HepG2 (cell line): Measurements from ENCODE around the gene PARN. TPM values are rescaled to one million over a fixed set of nuclear protein-coding genes. Genes with fewer than 3 reads are reported as not detected.

ENCODE experiments used
- CREB1 ChIP-seq, 2 experiments: fragments of 450-650 bp in 1 of 2; IDR thresholded peaks; 2 replicates each; pipeline ENCODE4 v1.6.1; 2016 to 2017; ENCODE audit warnings: control low read depth in 1 of 2, mild to moderate bottlenecking in 1 of 2, missing compliant biosample characterization in 1 of 2, missing genetic modification characterization in 1 of 2
- FOXJ3 ChIP-seq: sonication (generic); formaldehyde crosslinking; IDR thresholded peaks from 2 replicates; pipeline ENCODE4 v1.4.0; 2020; ENCODE audit warnings: missing genetic modification reagents, mild to moderate bottlenecking, borderline replicate concordance
- HNRNPH1 ChIP-seq: fragments of 200-400 bp; formaldehyde crosslinking; optimal IDR thresholded peaks from 2 replicates; pipeline ENCODE3; 2017; ENCODE audit warnings: mild to moderate bottlenecking, low read depth, low read length
- MED13 ChIP-seq: sonication (generic); formaldehyde crosslinking; IDR thresholded peaks from 2 replicates; pipeline ENCODE4 v1.5.0; 2020; ENCODE audit warnings: missing genetic modification reagents
- MIER3 ChIP-seq: IDR thresholded peaks from 2 replicates; pipeline ENCODE4 v1.6.1; 2016; ENCODE audit warnings: missing compliant biosample characterization, borderline replicate concordance
- NRL ChIP-seq: sonication (generic); formaldehyde crosslinking; IDR thresholded peaks from 2 replicates; pipeline ENCODE4 v1.5.0; 2020; ENCODE audit warnings: missing genetic modification reagents, mild to moderate bottlenecking, moderate library complexity, borderline replicate concordance
- PRPF4 ChIP-seq: fragments of 200-400 bp; formaldehyde crosslinking; IDR thresholded peaks from 2 replicates; pipeline ENCODE4 v1.6.1; 2016; ENCODE audit warnings: low read length, low read depth; ENCODE audit not compliant: poor library complexity, severe bottlenecking
- RFX3 ChIP-seq: IDR thresholded peaks from 2 replicates; pipeline ENCODE4 v1.6.1; 2016; ENCODE audit warnings: missing biosample characterization, missing genetic modification reagents
- SKIL ChIP-seq: sonication (generic); formaldehyde crosslinking; IDR thresholded peaks from 2 replicates; pipeline ENCODE4 v1.8.0; 2022; ENCODE audit warnings: missing genetic modification reagents, mild to moderate bottlenecking, moderate library complexity, borderline replicate concordance
- YY1 ChIP-seq: IDR thresholded peaks from 2 replicates; pipeline ENCODE4 v1.6.1; 2011; ENCODE audit warnings: low read length, low read depth, moderate library complexity, mild to moderate bottlenecking; ENCODE audit not compliant: insufficient read depth, insufficient replicate concordance
- ZC3H13 ChIP-seq: sonication (generic); formaldehyde crosslinking; IDR thresholded peaks from 2 replicates; pipeline ENCODE4 v1.8.1; 2023; ENCODE audit warnings: mild to moderate bottlenecking, missing genetic modification reagents, moderate library complexity
- ZMAT3 ChIP-seq: sonication (generic); formaldehyde crosslinking; conservative IDR thresholded peaks from 2 replicates; pipeline ENCODE4 v1.7.0; 2021; ENCODE audit warnings: missing genetic modification reagents
- ZNF276 ChIP-seq: sonication (generic); formaldehyde crosslinking; IDR thresholded peaks from 2 replicates; pipeline ENCODE4 v1.4.0; 2020; ENCODE audit warnings: mild to moderate bottlenecking, low read depth, missing genetic modification reagents
- ZNF558 ChIP-seq: sonication (generic); formaldehyde crosslinking; IDR thresholded peaks from 2 replicates; pipeline ENCODE4 v1.9.0; 2022; ENCODE audit warnings: mild to moderate bottlenecking, missing genetic modification reagents, borderline replicate concordance
- ZNF567 ChIP-seq: sonication (generic); formaldehyde crosslinking; IDR thresholded peaks from 2 replicates; pipeline ENCODE4 v1.8.1; 2023; ENCODE audit warnings: mild to moderate bottlenecking, missing genetic modification reagents, borderline replicate concordance
- ZNF691 ChIP-seq: sonication (generic); formaldehyde crosslinking; IDR thresholded peaks from 2 replicates; pipeline ENCODE4 v1.4.0; 2020; ENCODE audit warnings: missing genetic modification reagents, low read depth, mild to moderate bottlenecking, borderline replicate concordance
- ZNF766 ChIP-seq: sonication (generic); formaldehyde crosslinking; IDR thresholded peaks from 2 replicates; pipeline ENCODE4 v1.5.0; 2020; ENCODE audit warnings: missing genetic modification reagents, borderline replicate concordance
- polyA plus RNA-seq, 8 experiments: library from polyadenylated mRNA; depleted of rRNA in 3 of 8; stranded (reverse) in 7 of 8; unstranded in 1 of 8; fragments of >200 nt; fragmentation: Illumina TruSeq in 4 of 8; extraction: Trizol in 4 of 8; gene quantifications; 2 replicates each; pipeline versions ENCODE4 v1.2.1 to v1.2.3, GENCODE V29; 2011 to 2016; ENCODE audit warnings: low read depth in 4 of 8, missing spikeins in 1 of 8, mixed read lengths in 1 of 8; ENCODE audit not compliant: insufficient read depth in 1 of 8
- total RNA-seq, 5 experiments: library from RNA; depleted of rRNA; stranded (reverse); fragments of >200 nt; fragmentation: Illumina TruSeq; extraction: Trizol; gene quantifications; 2 replicates each; pipeline ENCODE4 v1.2.3, GENCODE V29; 2016; ENCODE audit warnings: low read depth in 1 of 5
- TF ChIP-seq, protein P1 (sequence below): sonication (generic); formaldehyde crosslinking; IDR thresholded peaks from 2 replicates; pipeline ENCODE4 v1.4.0; 2020; ENCODE audit warnings: missing genetic modification reagents
- TF ChIP-seq, protein P2 (sequence below): sonication (generic); formaldehyde crosslinking; IDR thresholded peaks from 2 replicates; pipeline ENCODE4 v1.5.0; 2020; ENCODE audit warnings: missing genetic modification reagents

PARN gene
- total and polyA plus RNA-seq, 2 of the 13 experiments (the other 11 are each of a cell fraction or from before 2014, with no cell fraction given): 13.3 to 47.6 TPM

DNA sequence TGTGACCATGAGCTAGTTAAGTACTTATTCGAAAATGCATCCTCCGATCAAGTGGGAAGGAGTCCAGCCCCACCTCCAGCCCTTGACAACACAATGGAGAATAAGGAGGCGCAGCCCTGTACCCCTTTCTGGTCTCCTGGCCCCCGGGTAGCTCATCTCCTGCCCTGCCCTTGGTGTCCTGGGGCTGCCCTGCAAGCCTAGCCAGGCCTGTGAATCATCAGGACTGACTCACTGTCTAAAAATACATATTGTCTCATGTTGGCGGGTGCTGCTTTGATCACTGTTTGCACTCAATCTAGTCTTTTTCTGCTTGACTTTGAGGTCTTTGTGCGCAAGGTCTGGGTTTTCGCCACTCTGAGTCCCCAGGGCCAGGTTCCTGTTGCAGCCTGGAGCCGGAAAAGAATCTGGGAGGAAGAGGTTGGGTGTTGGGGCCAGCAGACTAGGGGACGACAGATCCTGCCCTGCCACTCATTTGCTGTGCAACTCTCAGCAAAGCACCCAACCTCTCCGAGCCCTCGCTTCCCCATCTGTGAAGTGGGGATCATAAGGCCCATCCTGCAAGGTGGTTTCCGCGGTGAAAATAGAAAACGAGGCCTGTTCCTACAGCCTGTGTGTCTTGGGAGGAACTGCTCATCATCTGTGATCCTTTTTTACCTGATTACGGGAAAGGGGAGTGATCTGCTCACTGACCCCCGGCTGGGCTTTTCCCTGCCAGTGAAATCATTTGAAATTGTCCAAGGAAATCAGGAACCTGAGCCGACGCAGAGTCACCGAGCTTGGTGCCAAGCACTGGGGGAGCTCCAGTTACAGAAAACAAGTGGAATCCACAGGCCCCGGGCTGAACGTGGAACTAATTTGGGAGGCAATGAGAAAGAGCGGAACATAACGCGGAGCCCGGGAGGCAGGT, 230.4 kb downstream of the PARN start (continued):
- TF ChIP-seq ZNF691 (CRISPR knock-in tag): peak; percentile 87; the same call in 1 of the 2 replicates
- peak; percentile 78 for TF ChIP-seq NRL
- peak; percentile 39 for TF ChIP-seq HNRNPH1
- TF ChIP-seq RFX3 (CRISPR knock-in tag): no peak
- TF ChIP-seq, protein P1, sequence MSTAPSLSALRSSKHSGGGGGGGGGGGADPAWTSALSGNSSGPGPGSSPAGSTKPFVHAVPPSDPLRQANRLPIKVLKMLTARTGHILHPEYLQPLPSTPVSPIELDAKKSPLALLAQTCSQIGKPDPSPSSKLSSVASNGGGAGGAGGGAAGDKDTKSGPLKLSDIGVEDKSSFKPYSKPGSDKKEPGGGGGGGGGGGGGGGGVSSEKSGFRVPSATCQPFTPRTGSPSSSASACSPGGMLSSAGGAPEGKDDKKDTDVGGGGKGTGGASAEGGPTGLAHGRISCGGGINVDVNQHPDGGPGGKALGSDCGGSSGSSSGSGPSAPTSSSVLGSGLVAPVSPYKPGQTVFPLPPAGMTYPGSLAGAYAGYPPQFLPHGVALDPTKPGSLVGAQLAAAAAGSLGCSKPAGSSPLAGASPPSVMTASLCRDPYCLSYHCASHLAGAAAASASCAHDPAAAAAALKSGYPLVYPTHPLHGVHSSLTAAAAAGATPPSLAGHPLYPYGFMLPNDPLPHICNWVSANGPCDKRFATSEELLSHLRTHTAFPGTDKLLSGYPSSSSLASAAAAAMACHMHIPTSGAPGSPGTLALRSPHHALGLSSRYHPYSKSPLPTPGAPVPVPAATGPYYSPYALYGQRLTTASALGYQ (CRISPR knock-in tag): peak; percentile 93
- peak; percentile 97 for TF ChIP-seq SKIL (CRISPR knock-in tag)
- TF ChIP-seq ZNF276 (CRISPR knock-in tag): 0 out of 2 replicates have a peak, but pooled peaks have one; percentile 26
- no peak; the same call in 1 of the 2 replicates for TF ChIP-seq ZNF766 (CRISPR knock-in tag)
- TF ChIP-seq PRPF4: no peak
- peak; percentile 76 for TF ChIP-seq FOXJ3 (CRISPR knock-in tag)
- TF ChIP-seq, protein P2, sequence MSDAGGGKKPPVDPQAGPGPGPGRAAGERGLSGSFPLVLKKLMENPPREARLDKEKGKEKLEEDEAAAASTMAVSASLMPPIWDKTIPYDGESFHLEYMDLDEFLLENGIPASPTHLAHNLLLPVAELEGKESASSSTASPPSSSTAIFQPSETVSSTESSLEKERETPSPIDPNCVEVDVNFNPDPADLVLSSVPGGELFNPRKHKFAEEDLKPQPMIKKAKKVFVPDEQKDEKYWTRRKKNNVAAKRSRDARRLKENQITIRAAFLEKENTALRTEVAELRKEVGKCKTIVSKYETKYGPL: peak; percentile 61; the same call in 1 of the 2 replicates
- peak; percentile 44 for TF ChIP-seq CREB1 (IDR thresholded peaks at IDR 0.05)
- TF ChIP-seq CREB1 (CRISPR knock-in tag; IDR thresholded peaks at IDR 0.05): peak; percentile 50; the same call in 1 of the 2 replicates
- TF ChIP-seq ZMAT3 (CRISPR knock-in tag): peak; percentile 77; the same call in 1 of the 2 replicates
- TF ChIP-seq ZC3H13: peak; percentile 49; the same call in 1 of the 2 replicates
- no peak for TF ChIP-seq YY1
- TF ChIP-seq MED13 (CRISPR knock-in tag): 0 out of 2 replicates have a peak, but pooled peaks have one; percentile 55
- TF ChIP-seq MIER3 (CRISPR knock-in tag): peak; percentile 96; the same call in 1 of the 2 replicates
- TF ChIP-seq ZNF558 (CRISPR knock-in tag): no peak; the same call in 1 of the 2 replicates
- peak; percentile 88 for TF ChIP-seq ZNF567 (CRISPR knock-in tag)
